ENCODE data around the gene CBY1. TPM values are rescaled to one million over a fixed set of nuclear protein-coding genes. Genes with fewer than 3 reads are reported as not detected.
A peak's percentile ranks its signal among the peaks of the same experiment; 100 is the strongest.

CBY1 gene
- total and polyA plus RNA-seq, 12 donors, result 33.8 to 74.7 (median 41.4) TPM

DNA sequence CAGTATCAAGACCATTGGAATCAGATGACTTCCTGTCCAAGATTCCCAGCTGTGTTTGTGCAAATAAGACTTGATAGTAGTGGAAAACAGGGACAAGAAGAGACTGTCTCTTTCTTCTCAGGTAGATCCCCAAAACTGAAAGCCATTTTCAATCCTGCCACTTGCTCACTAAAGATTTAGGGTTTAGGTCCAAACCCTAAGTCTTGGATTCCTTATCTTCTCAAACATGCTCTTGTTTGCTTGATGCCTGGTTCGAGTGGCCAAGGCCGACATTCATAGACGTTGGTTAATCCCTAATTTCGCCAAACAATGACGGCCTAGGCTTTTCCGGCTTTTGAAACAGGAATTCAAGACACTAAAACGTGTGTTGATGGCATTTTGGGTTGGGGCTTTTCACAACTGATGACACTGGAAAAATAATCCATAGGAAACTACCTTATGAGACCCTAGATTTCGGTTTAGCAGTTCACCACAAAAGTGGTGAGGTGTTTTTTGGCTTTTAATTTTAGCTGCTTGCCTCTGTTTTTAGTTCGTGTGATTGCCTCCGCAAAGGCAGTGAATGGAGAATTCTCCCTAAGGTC lies 48.3 kb downstream of the CBY1 start:
- intact Hi-C loops (cut with DNase I), result loop anchor here in 5 of 10 donors (1.0 to 10.0 kb wide), 5 partner anchors 48 to 200 kb away; partner anchors contain the start of genes SUN2 (in 2 of the 5), CBY1 (in 1 of the 5), DDX17 (in 1 of the 5) and FAM227A (in 1 of the 5)
- Histone ChIP-seq H3K4me3 (peak overlapping the region in 9 of 10 donors; percentile 6 to 98 (median 39)), H3K4me1 (peaks cover 12 to 52% (median 48%) of the 10 kb centered on the region in 9 donors), H3K9me3 (no peaks in the 10 kb centered on the region), H3K36me3 (peaks cover 0 to 10% (median 1%) of the 10 kb centered on the region in 9 donors), H3K27ac (peak overlapping the region in 9 of 10 donors; percentile 59 to 79 (median 66)), H3K27me3 (no peaks in the 10 kb centered on the region)
- TF ChIP-seq, protein P1, sequence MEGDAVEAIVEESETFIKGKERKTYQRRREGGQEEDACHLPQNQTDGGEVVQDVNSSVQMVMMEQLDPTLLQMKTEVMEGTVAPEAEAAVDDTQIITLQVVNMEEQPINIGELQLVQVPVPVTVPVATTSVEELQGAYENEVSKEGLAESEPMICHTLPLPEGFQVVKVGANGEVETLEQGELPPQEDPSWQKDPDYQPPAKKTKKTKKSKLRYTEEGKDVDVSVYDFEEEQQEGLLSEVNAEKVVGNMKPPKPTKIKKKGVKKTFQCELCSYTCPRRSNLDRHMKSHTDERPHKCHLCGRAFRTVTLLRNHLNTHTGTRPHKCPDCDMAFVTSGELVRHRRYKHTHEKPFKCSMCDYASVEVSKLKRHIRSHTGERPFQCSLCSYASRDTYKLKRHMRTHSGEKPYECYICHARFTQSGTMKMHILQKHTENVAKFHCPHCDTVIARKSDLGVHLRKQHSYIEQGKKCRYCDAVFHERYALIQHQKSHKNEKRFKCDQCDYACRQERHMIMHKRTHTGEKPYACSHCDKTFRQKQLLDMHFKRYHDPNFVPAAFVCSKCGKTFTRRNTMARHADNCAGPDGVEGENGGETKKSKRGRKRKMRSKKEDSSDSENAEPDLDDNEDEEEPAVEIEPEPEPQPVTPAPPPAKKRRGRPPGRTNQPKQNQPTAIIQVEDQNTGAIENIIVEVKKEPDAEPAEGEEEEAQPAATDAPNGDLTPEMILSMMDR (IDR thresholded peaks at IDR 0.05), result no peak
- 16 to 17% methylated on average over 10 of the region's 10 CpGs for WGBS, 2 donors
- ATAC-seq (no peak), DNase-seq (no peak)

GRCh38 chr22:38705235-38706100 lies 49.0 kb downstream of the CBY1 start, which contains the start of gene GTPBP1:
TSS of gene GTPBP1 (plus strand) at chr22:38705944. CDS start at chr22:38705956, 12 bp downstream.
- TF ChIP-seq, protein P1 (IDR thresholded peaks at IDR 0.05), result peak in 2 of 9 donors; percentile 28 to 35
- H3K36me3 ChIP-seq, result peaks cover 0 to 17% (median 7%) of the 10 kb centered on the region in 9 donors
- H3K27ac ChIP-seq, result peak within 1 kb of the TSS; percentile 86 to 98 (median 95)
- peak; percentile 95 to 100 for DNase-seq
- intact Hi-C loops (cut with DNase I), result loop anchor here in 5 of 10 donors (1.0 to 10.0 kb wide), 5 partner anchors 47 to 201 kb away; partner anchors contain the start of genes SUN2 (in 2 of the 5), CBY1 (in 1 of the 5), DDX17 (in 1 of the 5) and FAM227A (in 1 of the 5)
- H3K4me3 ChIP-seq, result peak within 1 kb of the TSS; percentile 74 to 98 (median 88)
- ATAC-seq, result peak; percentile 87 to 95 (median 94)
- no peaks in the 10 kb centered on the region for H3K27me3 ChIP-seq
- 0% methylated on average over 54 to 55 of the region's 55 CpGs for WGBS, 2 donors
- H3K9me3 ChIP-seq, result no peaks in the 10 kb centered on the region
- peaks cover 12 to 55% (median 51%) of the 10 kb centered on the region in 9 donors for H3K4me1 ChIP-seq

DNA sequence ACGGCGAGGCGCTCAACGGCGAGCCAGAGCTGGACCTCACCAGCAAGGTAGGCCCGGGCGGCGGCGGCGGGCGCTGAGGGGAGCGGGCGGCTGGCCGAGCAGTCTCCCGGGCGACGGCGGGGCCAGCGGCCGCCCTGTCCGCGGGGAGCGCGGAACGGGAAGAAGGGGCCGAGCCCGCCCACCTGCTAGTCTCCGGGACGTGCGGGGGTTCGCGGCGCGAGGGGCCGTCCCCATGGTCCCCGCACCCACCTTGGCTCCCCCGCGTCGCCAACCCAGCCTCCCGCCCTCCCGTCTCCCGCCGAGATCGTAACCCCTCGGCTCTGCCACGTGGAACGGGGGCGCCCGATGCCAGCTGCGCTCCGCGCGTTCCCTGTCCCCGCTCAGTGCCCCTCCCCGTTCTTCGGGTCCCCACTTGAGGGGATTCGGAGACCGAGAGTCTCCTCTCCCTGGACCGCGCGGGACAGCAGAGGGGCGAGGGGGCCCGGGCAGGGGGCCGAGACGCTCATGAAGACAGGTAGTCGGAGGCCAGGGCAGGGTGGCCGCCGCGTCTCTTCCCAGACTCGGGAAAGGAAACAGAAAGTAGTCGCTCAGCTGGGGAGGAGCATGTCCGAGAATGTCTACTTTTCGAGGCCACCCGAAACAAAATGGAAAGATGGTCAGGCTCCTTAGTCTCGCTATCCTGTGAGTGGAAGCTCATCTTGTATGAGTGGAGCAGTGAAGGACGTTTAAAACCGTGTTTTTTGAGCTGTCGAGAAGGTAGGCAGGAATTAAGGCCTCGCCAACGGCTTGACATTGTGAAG lies 49.9 kb downstream of the CBY1 start:
- H3K4me3 ChIP-seq, result peak overlapping the region; percentile 74 to 98 (median 88)
- intact Hi-C loops (cut with DNase I), result loop anchor here in 3 of 10 donors (5.0 to 10.0 kb wide), 3 partner anchors 46 to 202 kb away; partner anchors contain the start of genes DDX17 (in 1 of the 3) and SUN2 (in 1 of the 3)
- TF ChIP-seq, protein P1 (IDR thresholded peaks at IDR 0.05), result no peak
- H3K27ac ChIP-seq, result peak overlapping the region; percentile 86 to 98 (median 95)
- peak in 1 of 2 donors; percentile 43 for DNase-seq
- 0 to 1% methylated on average over 65 to 76 of the region's 80 CpGs for WGBS, 2 donors
- peak in 4 of 8 donors; percentile 1 to 46 (median 10) for ATAC-seq
- peaks cover 0 to 25% (median 7%) of the 10 kb centered on the region in 9 donors for H3K36me3 ChIP-seq
- no peaks in the 10 kb centered on the region for H3K9me3 ChIP-seq
- peaks cover 12 to 57% (median 50%) of the 10 kb centered on the region in 9 donors for H3K4me1 ChIP-seq
- no peaks in the 10 kb centered on the region for H3K27me3 ChIP-seq

All from heart right ventricle (tissue), 16 donors.